HG03097 (cell line): ENCODE measurements around the gene TOPORS.
A peak's percentile ranks its signal among the peaks of the same experiment; 100 is the strongest.
"Not testable (repeated sequence)": the region's sequence is repeated elsewhere in the genome, so short reads cannot be mapped to it uniquely, and the experiment has no call there.

Source experiments
- ATAC-seq: cut with Tn5 transposase; IDR thresholded peaks from one replicate; pipeline ENCODE4 v1.9.1; 2021; ENCODE audit not compliant: unreplicated experiment, low FRiP score

TOPORS gene

GRCh38 chr9:32552172-32552872, at the start of gene TOPORS, which contains the start of gene SMIM27:
Gene TOPORS (minus strand): TSS chr9:32552586. CDS start chr9:32552436, 150 bp downstream.
Gene SMIM27 (plus strand): TSS chr9:32552327. CDS start chr9:32552435, 108 bp downstream.
- peak; percentile 64 for ATAC-seq

DNA sequence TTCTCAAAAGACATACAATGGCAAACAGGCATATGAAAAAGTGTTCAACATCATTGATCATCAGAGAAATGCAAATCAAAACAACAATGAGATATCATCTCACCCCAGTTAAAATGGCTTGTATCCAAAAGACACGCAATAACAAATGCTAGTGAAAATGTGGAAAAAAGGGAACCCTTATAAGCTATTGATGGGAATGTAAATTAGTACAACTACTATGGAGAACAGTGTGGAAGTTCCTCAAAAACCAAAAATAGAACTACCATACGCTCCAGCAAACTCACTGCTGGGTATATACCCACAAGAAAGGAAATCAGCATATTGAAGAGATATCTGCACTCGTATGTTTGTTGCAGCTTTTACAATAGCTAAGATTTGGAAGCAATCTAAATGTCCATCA, 46.6 kb upstream of the TOPORS start:
- not testable (repeated sequence) for ATAC-seq

DNA sequence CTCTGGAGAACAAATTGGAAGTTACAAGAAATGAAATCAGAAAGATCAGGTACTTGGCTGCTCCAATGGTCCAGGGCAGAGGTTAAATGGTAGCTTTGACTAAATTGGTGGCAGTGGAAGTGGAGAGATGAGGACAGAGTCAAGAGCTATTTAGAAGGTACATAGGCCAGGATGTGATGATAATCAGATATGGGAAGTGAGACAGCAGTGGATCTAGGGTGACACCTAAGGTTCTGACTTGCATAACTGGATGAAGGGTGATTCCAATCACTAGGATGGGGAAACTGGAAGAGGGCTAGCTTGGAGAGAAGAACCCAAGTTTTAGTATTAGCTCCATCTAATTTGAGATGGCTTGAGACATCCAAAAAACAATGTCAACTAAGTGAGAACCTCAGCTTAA, 44.5 kb upstream of the TOPORS start:
- no peak for ATAC-seq

DNA sequence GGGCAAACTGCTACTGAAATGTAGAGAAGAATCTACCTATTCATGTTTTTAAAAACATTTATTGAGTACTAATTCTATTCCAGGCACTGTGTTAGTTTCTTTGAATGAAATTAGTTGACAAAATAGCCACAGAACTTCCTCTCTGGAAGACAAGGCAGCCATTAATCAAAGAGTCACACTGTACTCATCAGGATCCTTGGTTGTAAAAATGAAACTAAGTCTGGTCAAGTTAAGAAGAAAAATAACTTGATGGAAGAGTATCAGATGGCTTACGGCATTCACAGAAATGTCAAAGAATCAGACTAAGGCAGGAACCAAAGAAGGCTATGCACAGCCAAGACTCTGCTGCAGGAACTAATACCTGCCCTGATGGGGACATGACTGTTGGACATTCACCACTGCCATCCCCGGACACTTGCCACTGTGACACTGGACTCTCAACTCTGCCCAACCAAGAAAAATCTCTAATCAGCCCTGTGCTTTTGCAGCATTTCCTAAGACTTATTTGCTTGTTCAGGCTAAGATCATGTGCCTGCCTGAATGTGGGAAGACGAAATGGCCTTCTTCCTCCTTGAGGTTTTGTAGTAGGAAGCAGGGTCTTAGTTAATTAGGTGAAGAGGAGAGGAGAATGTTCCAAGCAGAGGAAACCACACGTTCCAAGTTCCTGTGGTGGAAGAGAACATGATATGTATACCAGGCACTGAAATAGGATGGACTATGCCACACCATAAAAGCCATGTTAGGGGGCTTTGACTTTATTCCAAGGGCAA, 43.9 kb upstream of the TOPORS start:
- ATAC-seq: no peak

- ATAC-seq: no peak
Measured at GRCh38 chr9:32590898-32591297, 38.5 kb upstream of the TOPORS start.

DNA sequence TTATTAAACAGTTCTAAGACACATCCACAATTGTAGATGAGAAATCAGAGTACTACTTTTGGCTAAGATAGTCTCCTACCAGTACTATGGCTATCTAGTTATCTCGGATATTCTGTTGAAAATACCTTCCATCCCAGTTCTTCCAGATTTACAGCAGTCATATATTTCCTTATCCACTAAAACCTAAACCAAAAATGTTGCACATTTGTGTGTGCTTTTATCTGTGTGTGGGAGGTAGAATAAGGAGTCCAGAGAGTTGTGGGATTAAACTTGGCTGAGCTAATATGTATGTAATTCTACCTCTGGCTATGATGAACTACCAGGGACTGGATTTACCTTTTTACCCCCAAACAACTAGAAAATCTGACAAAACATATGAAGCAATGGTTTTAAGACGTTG, 38.1 kb upstream of the TOPORS start:
- ATAC-seq: no peak

- no peak for ATAC-seq
Measured at GRCh38 chr9:32589083-32589723, 36.8 kb upstream of the TOPORS start.

- no peak for ATAC-seq
Measured at GRCh38 chr9:32587901-32588300, 35.5 kb upstream of the TOPORS start.

DNA sequence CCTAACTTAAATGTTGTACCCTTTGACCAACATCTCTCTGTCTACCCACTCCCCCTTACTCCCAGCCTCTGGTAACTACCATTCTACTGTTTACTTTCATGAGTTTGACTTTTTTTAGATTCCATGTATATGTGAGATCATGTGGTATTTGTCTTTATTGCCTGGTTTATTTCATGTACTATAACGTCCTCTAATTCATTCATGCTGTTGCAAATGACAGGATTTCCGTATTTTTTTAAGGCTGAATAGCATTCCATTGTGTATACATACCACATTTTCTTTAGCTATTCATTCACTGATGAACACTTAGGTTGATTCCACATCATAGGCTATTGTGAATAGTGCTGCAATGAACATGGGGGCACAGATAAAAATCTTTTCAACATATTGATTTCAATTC, 32.4 kb upstream of the TOPORS start:
- no peak for ATAC-seq

DNA sequence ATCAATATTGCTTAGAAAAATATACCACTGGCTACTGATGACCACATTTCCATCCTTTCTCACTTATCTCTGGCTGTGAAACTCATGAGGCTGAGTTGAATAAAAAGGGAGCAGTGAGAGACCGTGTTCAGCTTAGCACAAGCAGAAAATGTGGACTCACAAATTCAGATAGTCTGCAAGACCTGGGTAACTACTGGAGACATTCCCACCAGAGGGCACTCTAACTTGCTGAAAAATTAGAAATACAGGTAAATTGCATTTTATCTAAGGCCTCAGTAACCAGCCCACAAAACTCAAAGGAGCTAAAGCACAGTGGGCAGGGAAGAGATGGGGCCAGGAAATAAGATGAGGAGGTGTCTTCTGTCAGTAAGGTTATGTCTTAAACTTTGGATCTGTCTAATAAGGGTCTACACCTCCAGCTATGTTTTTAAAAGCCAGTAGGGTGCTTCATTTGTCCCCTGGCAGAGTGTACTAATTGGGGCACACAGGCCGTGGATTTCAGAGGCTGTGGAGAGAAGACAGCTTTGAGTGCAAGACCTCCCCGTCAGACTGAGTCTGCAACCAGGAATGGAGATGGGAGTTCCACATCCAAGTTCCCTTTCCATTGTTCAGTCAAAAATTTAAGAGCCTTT, 29.2 kb upstream of the TOPORS start:
- ATAC-seq: no peak

- no peak for ATAC-seq
Measured at GRCh38 chr9:32580631-32581300, 28.4 kb upstream of the TOPORS start.

DNA sequence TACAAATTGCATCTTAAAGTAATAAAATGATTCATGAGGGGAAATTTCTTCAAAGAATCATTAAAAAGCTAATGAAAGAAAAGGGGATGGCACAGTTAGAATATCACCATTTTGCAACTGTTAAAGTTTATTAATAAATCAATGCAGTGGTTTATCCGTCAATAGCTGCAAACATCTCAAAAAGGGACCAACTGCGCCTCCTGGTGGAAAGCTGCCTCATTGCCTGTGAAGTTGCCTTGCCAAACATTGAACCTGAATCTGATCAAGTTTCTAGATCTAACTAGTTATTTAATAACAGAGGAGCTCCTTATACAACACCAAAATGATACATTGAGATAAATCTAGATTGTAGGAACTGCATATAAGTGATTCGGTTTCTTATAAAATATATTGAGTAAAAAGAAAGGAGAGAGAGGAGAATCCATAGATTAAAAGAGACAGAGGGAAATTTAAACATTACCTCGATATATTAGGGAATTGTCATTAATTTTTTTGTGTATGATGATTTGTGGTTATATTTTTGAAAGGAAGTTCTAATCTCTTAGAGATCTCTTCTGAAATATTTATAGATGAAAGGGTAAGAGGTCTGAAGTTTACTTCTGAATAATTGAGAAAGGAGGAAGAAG, 27.4 kb upstream of the TOPORS start:
- no peak for ATAC-seq

GRCh38 chr9:32578976-32579375, 26.6 kb upstream of the TOPORS start:
- no peak for ATAC-seq

GRCh38 chr9:32577316-32577715, 24.9 kb upstream of the TOPORS start:
- ATAC-seq: no peak

- no peak for ATAC-seq
Measured at GRCh38 chr9:32574858-32575257, 22.5 kb upstream of the TOPORS start.

DNA sequence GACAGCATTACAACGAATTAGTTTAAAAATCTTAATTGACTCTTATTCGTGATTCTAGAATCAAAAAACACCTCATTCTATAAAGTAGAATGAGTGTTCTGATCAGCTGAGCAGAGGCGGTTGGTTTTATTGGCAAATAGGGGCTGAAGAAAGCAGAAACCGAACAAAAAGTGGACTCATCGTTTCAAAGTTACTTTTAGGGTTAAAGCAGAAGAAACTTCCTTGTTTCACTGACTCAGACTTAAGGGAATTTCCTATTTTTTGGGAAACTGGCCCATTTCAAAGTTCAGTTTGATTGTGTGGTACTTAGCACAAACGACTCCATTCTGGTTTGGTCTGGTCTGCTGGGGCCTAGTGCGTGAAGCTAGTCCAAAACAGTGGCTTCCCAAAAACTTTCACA, 21.4 kb upstream of the TOPORS start:
- no peak for ATAC-seq

DNA sequence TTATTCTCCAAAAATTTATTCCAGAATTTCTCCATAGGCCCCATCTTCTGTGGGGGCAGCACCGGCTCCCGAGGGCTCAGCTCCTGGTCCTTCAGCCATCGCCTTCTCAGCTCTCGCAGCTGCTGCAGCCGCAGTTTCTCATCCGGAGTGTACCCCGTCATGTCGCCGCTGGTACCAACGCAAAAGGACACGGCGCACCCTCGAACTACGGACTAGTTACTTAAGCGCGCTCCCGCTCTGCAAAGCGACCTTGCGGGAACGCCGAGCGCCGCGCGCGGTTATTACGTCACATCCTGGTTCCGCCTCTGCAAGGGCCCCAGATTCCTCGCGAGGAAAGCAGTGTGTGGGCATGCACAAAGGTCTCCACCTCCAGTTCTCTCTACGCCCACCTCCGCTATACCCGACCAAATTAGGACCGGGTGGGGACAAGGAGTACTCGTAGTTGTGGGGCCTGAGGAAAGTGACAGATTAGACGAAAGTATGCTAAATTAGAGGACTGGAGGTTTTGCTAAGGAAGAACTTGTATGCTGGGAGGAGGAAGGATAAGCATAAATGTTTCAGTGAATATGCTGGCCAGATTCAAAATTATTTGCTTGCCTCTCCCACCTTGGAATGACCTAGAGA, 20.6 kb upstream of the TOPORS start, which contains the start of gene NDUFB6:
Gene NDUFB6, minus strand, starts transcription at position 260 of the 624 bp plus-strand sequence. Its CDS starts 99 bp downstream, at position 161.
- ATAC-seq: peak; percentile 88

GRCh38 chr9:32571969-32572899, 19.8 kb upstream of the TOPORS start:
- ATAC-seq: peak; percentile 89
